NCI-H1436 (cell line): ENCODE data around the gene TNFAIP6.
"Not testable (repeated sequence)": the region's sequence is repeated elsewhere in the genome, so short reads cannot be mapped to it uniquely, and the experiment has no call there.

Experiments
- DNase-seq: peaks from one replicate; lab custom pipeline; 2025; lab: John Stamatoyannopoulos, UW

TNFAIP6 gene, protein sequence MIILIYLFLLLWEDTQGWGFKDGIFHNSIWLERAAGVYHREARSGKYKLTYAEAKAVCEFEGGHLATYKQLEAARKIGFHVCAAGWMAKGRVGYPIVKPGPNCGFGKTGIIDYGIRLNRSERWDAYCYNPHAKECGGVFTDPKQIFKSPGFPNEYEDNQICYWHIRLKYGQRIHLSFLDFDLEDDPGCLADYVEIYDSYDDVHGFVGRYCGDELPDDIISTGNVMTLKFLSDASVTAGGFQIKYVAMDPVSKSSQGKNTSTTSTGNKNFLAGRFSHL

DNA sequence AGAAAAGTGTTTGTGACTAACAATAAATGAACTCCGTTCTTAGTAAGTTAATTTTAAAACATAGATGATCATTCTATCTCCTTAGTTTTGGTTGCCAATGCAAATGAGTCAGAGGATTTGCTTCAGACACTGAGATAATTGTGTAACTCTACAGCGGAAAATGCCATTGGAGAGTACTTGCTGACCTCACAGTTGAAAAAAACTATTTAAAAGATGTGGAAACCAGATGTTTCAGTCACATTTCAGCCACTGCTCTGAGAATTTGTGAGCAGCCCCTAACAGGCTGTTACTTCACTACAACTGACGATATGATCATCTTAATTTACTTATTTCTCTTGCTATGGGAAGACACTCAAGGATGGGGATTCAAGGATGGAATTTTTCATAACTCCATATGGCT, at the start of gene TNFAIP6:
TNFAIP6 (plus strand) TSS at position 234 of the 400 bp plus-strand sequence; CDS start at position 309, 75 bp downstream.
- DNase-seq: no peak

DNA sequence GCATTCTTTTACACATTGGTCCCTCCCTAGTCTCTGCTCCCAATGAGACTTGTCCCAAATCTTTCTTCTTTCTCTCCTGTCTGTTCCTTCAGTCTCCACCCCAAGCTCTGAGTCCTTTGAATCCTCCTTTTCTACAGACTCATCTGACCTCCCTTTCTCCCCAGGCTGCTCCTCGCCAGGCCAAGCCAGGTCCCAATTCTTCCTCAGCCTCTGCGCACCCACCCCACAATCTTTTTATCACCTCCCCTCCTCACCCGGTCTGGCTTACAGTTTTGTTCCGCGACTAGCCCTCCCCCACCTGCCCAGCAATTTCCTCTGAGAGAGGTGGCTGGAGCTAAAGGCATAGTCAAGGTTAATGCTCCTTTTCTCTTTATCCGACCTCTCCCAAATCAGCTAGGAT, 47.1 kb upstream of the TNFAIP6 start:
- DNase-seq: not testable (repeated sequence)

GRCh38 chr2:151312440-151312839, 45.0 kb upstream of the TNFAIP6 start:
- DNase-seq: not testable (repeated sequence)

GRCh38 chr2:151315381-151315903, 42.0 kb upstream of the TNFAIP6 start:
- peak; percentile 63 for DNase-seq

GRCh38 chr2:151325581-151326095, 31.8 kb upstream of the TNFAIP6 start:
- no peak for DNase-seq

- no peak for DNase-seq
These were observed 30.8 kb upstream of the TNFAIP6 start for GRCh38 chr2:151326554-151326953.

DNA sequence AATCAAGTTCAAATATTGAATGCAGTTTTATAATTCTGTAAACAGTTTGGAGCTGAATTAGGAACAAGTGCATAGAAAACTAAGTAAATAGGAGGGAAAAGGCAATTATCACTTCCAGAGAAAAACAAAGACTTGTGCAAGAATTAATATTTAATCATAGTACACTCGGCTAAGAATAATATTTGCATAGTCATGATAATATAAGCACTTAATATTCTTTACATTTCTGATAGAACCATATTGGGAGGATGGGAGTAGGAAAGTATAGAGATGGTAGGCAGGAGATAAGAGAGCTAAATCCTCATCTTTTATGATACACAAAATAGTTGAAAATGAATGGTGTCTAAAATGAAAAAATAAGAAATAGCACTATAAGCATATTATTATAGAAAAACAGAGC, 27.4 kb upstream of the TNFAIP6 start:
- DNase-seq: no peak

- no peak for DNase-seq
These were observed 24.3 kb upstream of the TNFAIP6 start for GRCh38 chr2:151333083-151333482.

- no peak for DNase-seq
These were observed 23.1 kb upstream of the TNFAIP6 start for GRCh38 chr2:151334082-151334815.

DNA sequence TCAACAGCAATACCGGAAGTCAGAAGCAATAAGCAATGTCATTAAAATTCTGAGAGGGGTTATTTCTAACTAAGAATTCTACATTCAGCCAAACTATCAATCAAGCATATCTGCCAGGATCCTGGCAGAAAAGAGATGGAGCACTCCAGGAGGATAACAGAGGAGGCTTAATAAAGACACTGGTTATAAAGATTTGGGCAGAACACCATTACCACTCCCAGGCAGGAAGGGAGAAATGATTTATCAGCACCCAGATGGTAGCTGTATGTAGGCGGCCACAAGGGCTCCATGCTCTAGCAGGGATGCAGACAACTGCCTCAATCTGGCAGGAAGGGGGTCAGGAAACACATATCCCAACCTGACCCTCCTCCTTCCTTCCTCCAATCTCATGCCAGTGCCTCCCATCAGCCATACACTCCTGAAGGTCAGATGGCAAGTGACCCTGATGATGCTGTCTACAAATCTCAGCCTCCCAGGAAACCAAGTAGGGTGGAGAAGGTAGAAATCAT, 20.5 kb upstream of the TNFAIP6 start:
- DNase-seq: no peak

GRCh38 chr2:151337643-151338042, 19.7 kb upstream of the TNFAIP6 start:
- no peak for DNase-seq

GRCh38 chr2:151338115-151338514, 19.3 kb upstream of the TNFAIP6 start:
- DNase-seq: no peak

- DNase-seq: no peak
These were observed 14.3 kb upstream of the TNFAIP6 start for GRCh38 chr2:151343073-151343472.

GRCh38 chr2:151344191-151344590, 13.2 kb upstream of the TNFAIP6 start:
- not testable (repeated sequence) for DNase-seq

- no peak for DNase-seq
These were observed 12.5 kb upstream of the TNFAIP6 start for GRCh38 chr2:151344906-151345305.

DNA sequence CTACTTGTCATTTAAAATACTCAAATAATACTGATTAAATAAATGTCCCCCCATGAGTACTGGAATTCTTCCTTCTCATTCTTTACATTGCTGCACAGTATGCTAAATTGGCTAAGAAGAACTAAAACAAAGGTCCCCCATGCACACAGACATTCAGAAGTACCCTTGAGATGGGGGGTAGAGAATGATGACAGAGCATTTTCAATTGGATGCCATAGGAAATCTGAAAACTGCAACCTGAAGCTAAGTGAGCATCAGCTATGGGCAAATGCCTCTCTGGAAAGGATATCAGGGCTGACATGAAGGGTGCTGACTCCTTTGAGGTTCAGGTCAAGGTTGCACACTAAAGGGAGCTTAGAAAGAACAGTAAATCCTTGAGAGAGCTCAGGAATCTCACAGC, 10.1 kb upstream of the TNFAIP6 start:
- DNase-seq: no peak

DNA sequence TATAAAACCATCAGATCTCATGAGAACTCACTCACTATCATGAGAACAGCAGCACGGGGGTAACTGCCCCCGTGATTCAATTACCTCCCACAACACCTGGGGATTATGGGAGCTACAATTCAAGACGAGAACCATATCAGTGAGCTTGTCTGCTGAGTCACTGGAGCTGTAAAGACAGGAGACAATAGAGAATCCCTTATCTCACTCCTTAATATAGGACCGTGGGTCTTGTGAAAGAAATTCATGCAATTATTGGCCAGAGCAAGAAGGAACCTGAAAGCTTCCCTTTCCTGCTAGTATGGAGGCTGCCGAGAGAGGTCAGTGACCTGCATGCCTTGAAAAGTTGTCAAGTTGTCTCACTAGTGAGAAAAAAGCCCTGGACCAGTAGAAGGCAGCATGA, 9.5 kb upstream of the TNFAIP6 start:
- no peak for DNase-seq

DNA sequence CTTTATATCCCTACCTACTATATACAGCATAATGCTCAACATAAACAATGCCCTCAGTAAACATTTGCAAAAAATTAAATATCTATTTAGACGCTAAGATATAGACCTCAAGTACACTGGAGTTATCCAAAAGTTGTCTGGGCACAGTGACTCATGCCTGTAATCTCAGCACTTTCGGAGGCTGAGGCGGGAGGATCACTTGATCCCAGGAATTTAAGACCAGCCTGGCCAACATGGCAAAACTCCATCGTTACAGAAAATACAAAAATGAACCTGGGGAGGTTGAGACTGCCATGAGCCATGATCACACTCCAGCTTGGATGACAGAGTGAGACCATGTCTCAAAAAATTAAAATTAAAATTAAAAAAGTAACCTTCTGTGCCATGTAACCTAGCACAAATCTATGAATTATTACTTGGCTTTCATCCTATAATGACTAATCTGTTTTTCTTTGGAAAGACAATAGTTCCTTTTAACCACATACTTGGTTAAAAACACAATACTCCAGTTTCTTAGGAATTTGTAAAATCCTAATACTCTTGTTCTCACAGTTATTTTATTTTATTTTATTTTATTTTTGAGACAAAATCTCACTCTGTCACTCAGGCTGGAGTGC, 6.7 kb upstream of the TNFAIP6 start:
- DNase-seq: no peak

GRCh38 chr2:151353995-151354394, 3.4 kb upstream of the TNFAIP6 start:
- DNase-seq: no peak

DNA sequence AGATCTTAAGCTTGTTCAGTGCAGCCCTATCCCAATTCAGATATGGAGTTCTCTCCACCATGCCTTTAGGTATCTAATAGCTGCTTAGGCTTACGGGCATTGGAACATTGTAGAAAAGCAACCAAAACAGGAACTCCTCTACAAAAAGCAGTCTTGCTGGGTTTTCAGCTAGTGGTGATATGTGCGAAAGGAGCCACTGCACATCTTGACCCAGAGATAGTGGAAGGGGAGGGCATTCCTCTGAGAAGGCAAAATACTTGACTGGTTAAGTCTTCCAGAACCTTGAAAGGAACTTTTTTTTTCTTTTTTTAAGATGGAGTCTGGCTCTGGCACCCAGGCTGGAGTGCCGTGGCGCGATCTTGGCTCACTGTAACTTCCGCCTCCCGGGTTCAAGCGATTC, 2.6 kb upstream of the TNFAIP6 start:
- no peak for DNase-seq

GRCh38 chr2:151358166-151358970, 976 bp downstream of the TNFAIP6 start:
- DNase-seq: no peak
